GM18907 (cell line): ENCODE data around the gene SORBS2.
A peak's percentile ranks its signal among the peaks of the same experiment; 100 is the strongest.

Experiments used
- ATAC-seq: cut with Tn5 transposase; IDR thresholded peaks from one replicate; pipeline ENCODE4 v1.9.1; 2021; ENCODE audit warnings: mild to moderate bottlenecking, moderate library complexity; ENCODE audit not compliant: unreplicated experiment

The SORBS2 gene

DNA sequence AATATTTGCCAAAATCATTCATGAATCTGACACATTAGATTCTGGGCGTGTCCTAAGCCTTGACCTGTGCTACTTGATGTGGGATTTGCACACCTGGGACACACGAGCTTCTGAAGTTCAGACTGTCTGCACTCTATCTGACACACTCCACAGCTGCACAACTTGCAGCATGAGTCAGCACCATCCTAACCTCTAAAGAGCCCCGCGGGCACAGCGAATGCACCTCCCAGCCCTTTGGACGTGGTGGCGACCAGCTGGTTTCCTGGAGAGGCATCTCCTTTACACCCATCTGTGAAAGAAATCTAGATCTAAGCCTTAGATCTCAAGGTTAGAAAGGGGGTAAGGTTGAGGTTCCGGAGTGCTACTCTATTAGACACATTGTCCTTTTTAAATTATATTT lies 69.2 kb downstream of the SORBS2 start:
- peak; percentile 77 for ATAC-seq

DNA sequence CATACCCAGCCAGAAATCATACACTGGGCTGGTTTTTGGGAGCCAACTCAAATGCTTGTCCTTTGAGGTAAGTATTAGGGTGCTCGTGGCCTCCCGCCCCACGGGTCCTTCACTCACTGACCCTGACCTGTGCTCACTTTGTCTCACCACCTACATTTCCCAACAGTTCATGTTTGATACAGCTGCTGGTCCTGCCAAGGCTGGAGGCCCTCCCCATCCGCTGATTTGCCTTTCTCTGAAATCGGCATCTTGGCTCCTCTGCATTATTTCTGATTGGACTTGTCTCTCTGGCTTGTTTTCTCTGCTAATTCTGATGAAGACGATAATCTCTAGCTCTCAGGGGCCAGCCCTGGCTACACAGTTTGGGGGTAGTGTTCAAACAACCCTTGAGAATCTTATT lies 70.2 kb downstream of the SORBS2 start:
- no peak for ATAC-seq

DNA sequence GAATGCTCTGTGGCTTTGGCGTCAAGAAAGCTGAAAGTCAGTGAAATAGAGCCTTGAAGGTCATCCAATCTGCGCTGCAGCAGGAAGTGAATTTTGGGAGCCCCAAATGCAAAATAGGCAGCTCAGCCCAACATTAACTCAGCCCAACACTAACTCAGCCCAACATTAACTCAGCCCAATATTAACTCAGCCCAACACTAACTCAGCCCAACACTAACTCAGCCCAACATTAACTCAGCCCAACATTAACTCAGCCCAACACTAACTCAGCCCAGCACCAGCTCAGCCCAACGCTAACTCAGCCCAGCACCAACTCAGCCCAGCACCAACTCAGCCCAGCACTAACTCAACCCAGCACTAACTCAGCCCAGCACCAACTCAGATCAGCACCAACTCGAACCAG lies 71.5 kb downstream of the SORBS2 start:
- peak; percentile 44 for ATAC-seq

DNA sequence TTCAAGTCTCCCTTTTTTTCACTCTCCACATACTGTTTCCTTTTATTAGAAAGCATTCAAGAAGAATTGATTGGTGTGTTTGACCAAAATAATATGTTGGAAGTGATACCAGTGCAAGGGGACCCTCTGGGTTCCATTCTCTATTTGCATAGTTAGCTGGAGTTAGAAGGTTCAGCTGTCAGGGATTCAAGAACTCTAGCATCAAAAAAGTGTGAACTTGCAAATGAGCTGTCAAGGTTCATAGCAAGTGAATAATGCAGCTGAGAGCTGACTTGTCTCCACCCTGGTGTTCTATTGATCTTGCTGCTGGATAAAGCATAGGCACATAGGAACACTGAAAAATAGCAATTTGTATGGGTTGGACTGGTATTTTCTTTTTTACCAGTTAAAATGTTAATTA lies 73.2 kb downstream of the SORBS2 start:
- no peak for ATAC-seq

DNA sequence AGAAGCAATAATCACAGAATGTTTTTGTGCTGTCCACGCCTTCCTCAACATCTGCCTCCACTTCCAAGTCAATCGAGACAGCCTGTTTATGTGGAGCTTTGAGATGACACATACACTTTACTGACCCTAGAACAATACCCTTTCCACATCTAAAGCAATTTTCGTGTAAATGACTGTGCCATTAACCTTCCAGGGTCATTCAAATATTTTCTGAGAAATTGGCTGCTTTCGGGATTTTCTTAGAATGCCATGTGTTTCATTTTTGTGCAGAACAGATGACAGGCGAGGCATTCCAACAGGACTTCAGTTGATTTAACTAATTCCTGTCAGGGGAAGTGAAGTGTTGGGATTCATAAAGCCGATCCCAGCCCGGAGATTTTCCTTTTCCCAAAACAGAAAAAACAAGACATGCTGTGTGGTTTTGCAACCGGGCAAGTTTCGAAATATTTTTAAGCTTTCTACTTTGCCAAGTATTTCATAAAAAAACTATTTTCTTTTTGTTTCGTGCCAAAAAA lies 73.9 kb downstream of the SORBS2 start:
- ATAC-seq: no peak

DNA sequence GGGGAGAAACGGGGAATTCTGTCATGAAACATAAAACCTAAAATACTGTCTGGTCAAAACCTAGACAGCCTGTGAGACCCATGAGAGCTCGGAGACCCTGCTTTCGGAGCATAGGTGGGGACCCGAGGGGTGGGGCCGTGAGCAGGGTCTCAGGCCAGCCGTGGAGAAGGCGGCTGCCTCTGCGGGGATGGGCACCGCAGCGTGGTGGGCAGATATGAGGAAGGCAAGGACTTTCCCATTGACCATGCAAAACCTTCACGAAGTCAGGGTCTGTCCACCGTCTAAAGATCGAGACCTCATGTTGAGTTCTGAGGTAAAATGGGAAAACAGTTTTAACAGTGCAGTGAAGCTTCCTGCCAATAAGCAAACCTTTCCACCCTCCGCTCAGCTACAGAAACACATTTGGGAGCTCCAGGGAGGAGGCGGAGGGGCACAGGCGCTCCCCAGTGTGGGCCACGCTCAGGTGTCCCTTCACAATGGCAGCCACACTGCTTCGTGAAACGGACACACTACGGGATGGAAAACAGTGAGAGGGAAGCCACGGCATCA lies 74.4 kb downstream of the SORBS2 start:
- ATAC-seq: no peak

DNA sequence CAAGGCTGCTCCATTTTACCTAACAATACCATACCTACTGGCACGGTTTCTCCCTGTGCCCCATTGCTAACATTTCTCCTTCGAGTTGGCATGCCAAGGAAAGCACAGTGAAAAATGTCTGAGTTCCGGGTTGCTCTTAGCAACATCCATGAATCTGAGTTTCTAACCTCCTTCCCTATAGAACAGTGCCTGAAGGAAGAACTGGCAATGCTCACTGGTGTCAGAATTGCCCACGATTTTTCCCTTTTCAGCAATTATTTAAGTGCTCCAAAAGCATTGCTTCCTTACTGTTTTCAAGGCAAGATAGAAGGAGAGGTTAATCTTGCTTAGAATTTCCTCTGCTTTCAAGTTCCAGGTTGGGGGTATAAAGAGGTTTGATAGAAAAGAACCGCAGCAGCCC lies 75.1 kb downstream of the SORBS2 start:
- no peak for ATAC-seq

DNA sequence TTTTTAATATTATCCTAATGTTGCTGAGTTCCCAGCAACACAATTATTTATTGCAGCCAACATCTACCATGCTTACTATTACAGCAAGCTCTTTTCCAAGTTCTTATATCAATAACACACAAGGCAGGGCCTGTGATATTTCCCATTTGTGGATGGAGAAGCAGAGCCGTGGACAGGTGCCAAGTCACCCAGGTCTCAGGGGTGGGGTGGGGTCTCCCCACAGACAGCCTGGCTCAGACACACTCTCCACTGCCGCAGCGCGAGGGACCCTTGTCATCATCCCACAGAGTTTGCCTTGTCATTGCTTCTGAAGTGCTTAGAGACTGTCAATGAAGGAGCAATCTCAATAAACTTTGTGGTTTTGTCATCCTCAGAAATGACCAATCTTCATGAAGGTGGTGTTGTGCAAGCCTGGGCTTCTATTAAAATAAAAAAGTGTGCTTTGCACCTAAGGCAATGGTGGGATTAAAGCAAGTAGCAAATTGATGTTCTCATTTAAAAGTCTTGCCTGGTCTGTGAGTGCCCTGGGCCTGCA lies 76.1 kb downstream of the SORBS2 start:
- no peak for ATAC-seq

DNA sequence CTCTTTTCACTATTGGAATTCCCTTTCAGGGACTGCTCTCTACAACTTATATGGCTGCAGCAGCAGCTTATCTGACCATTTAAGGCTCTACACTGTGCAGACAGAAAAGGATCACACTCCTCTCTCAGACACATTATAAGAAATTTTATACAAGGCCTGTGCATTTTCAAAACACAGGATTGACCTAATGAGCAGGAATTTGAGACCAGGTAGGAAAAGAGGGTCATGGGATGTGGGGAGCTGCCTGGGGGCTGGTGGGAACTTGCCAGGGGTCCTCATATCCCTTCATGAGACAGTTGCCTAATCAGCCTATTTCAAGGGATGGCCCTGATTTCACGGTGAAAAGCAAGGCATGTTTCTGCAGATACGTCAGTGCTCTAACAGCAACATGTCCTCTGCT lies 77.1 kb downstream of the SORBS2 start:
- no peak for ATAC-seq

DNA sequence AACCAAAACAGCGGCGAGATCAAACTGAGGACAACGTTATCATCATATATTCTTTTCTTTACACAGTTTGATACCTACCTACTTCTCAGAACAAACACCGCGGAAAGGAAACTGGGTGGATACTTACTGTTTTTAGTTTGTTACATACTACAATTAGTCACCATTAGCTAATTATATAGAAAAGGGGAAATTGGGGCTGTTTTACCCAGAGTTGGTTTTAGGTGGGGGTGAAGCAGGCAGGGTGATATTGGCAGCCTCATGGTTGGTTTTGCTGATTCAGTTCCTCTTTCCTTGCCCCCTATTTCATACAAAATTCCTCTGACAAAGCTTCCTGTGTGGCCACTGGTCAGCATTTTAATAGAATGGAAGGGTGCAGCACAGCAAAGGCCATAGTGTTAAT lies 77.8 kb downstream of the SORBS2 start:
- peak; percentile 78 for ATAC-seq

DNA sequence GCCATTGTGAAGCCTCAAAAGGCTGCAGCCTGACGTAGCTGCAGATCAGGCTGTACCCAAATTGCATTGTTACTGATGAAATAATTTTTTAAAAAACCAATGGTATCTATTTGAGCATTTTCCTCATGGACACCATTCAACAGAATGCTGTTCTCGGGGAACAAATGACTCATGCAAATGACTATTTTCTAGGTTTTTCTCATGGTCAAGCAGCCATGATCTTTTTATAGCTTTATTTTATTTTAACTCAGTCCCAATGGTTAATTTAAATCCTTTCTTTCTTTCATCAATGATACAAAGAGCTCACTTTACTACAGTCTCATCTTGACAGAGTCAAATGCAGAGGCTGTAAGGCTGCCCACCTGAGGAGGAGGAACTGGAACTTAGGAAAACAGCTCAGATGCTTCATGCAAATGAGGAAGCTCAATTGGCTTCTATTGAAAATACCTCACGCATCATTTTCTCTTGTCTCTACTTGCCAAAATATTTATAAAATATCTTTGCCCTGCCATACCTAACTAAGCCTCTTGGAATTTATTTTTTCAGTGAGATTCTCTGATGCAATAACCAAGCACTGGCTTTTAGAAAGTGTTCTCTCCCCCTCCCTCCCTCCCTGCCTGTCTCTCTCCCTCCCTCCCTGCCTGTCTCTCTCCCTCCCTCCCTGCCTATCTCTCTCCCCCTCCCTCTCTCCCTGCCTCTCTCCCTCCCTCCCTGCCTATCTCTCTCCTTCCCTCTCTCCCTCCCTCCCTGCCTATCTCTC lies 81.0 kb downstream of the SORBS2 start:
- ATAC-seq: peak; percentile 55

DNA sequence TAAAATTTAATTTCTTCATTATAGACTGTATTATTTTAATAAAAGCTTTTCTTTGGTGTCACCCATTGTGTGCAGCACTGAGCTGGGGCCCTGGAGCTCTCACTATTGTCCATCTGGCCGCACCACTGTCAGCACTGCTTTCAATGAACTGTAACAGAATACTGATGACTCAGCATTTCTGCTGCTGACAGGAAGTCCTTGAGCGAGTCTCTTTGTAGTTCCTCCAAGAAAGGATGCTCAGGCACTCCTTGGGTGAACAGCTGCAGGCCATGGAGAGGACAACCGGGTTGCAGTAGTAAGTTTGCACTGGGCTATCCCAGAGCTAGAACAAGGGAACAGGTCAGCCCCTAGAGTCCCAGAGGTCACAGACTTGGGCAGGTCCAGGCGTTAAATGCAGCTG lies 81.6 kb downstream of the SORBS2 start:
- peak; percentile 53 for ATAC-seq

DNA sequence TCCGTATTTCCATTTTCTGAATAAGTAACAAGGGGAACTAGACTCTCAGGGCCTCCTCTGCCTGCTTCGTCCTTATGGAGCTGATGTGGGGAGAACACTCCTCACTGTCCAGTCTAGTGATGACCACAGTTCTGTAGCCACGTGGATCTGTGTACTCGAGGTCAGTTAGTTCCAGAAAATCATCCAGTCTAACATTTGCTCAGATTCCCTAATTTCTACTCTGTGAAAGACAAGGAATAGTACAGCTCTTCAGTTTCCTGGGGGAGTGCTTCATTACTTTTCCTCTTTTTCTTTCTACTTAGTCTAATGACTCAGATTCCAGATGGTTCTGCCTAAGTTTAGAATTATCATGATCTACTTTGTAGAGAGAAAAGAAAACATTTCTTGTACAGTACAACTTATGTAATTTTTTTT lies 82.6 kb downstream of the SORBS2 start:
- no peak for ATAC-seq

DNA sequence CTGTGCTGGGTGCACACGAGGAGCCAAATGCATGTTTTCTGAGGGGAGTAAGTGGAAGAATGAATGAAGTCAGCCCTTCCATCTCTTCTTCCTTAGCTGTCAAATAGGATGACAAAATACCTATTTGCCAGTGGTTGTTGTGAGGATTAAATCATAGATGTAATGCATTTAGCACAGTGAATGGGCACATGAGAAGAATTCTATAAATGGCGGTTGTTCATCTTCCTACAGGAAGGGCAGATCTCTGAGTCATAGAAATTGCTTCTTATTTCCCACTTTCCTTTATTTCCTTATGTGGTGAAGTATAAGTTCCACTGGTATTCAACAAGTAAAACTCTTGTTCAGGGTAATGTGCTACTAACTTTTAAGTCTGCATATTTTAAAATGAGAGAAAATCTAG lies 83.1 kb downstream of the SORBS2 start:
- ATAC-seq: no peak

DNA sequence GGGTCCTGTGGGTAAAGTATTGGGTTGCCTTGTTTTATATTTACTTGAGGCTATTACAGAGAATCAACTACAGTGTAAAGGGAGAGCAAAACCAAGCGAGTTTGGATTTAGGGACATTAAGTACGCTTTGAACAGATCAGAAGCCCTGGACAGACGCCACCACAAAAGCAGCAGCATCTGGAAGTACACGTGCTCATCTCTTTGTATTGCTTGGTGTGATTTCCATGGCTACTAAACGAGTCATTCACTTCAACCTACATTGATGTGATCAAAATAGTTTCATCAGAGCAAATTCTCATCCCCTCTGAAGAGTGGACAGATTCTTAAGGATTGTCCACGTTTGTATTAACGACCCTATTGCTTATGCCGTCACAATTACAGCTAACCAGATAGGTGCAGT lies 85.1 kb downstream of the SORBS2 start:
- ATAC-seq: no peak

DNA sequence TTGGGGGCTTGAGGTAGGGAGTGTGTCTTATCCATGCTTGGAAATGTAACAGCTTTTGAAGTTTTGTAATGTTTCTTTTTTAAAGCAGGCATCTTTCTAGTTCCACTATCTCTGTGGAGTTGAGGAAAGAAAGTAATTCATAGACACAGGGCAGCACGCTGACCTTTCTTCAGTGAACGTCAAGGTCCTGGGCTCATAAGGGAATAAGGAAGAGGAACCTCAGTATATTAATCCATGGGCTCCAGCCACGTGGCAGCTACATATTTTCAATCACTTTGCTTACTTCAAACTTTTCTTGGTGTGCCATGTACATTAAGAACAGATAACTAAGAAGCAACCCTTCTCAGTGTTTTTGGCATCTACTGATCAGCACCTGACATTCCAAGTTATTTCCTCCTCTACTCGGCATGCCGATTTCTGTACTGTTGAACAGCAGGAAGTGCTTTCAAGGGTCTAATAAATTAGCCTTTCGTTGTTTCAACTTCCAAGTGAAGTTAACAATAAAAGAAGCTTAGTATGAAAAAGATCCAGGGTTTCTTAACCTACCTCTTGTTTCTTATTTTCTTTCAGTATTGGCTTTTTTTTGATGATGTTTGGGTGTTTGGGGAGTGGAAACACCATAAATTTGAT lies 88.2 kb downstream of the SORBS2 start:
- ATAC-seq: no peak

DNA sequence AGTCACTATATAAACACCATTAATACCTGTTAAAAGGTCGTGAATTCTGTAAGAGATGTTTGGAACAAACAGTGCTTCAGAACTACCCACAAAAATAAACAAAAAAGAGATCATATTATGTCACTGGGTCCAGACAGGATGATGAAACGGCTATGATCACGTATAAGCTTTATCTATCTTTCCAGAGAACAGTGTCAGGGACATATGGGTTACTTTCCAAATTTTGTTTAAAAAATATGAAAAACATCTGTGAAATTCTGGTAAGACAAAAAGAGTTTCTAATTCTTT lies 90.0 kb downstream of the SORBS2 start:
- ATAC-seq: no peak

DNA sequence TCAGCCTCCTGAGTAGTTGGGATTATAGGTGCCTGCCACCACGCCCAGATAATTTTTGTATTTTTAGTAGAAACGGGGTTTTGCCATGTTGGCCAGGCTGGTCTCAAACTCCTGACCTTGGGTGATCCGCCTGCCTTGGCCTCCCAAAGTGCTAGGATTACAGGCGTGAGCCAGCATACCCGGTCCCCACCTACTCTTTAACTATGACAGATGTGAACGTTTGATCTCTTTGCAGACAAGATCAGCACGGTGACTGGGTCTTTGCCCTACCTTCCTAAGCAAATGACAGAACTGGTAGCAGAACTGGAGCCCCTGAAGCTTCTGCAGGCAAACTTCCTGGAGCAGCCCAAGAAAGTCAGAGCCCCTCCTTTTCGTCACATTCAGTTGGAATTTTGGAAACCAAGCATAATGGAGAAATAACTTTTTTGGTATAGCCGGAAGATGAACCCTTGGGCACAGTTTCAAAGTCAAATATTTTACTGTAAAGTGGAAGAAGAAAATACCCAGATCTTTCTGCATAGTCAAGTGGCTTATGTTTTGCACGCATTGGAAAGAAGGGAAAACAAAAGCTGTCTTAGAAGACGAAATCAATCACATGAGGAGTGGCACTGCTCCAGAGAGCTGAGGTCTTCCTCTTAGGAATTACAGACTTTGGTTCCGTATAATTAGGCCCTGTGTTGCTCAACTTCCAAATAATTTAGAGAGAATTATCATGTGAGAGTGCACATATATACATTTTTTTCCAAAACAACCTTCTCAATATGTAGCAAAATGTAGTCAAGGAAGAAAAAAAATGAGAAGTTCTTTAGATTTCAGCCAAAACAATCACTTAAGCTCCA lies 90.6 kb downstream of the SORBS2 start:
- no peak for ATAC-seq

DNA sequence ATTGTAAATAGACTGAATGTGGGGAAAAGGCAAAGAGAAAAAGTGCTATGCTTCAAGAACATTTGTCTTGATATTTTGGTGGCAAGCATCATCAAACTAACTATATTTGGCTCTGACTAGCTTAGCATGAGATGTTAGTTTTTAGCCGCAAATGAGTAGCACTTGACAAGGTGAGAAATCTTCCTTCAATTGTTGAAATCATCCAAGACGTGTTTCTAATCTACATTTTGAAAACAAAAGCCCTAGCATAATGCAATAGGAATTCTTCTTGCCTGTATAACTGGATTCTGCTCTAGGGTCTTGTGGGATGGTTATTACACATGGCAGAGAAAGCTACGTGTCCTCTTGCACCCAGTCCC lies 92.5 kb downstream of the SORBS2 start:
- no peak for ATAC-seq

DNA sequence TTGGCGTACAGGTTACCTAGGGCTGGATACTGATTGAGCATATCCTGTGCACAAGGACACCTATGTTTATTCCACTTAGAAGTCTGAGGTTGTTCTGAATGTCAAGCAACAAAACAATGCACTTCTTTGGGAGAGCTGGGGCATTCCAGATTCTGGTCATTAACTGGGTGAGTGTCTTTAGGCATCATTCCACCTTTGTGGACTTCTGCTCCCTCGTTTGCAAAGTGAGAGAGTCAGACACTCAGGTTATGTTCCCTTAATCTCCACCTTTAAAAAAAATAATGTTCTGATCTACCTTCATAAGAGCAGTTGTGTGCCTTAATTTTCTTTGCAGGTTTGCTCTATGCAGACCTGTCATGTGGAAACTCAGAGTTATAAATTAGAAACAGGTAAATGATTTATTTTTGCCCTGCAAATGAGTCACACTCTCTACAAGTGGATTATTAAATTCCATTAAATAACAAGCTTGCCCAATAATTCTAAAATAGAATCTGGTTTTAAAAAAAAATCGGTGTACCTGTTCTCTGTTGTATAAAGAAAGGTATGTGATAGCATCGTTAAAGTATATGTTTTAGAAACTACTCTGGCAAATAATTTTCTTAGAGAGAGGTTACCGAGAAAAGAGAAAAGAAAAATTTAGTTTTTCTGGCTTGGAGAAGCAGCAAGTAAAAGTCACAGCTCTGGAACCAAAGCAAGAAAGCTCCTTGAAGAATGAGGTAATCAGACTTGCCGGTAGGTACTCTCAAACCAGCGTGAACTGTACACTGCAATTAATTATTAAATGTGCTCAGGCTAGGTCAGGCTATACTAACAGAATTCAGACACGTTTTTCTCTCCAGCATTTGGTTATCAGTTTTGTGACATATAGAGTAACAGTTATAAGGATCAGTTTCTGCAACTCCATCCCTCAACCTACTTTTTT lies 93.2 kb downstream of the SORBS2 start:
- ATAC-seq: peak; percentile 74
